Liver (tissue), 3 donors: ENCODE results near the gene MLEC.

Experiments used
- EGR1 ChIP-seq, 2 donors: IDR thresholded peaks; 2 replicates each; pipeline ENCODE4 v1.6.1; 2016 to 2018; ENCODE audit warnings: antibody characterized with exemption in 2 of 2, low read depth in 2 of 2
- FOXA1 ChIP-seq: IDR thresholded peaks from 2 replicates; pipeline ENCODE4 v1.6.1; 2016; ENCODE audit warnings: antibody characterized with exemption
- GABPA ChIP-seq, 2 donors: IDR thresholded peaks in 1 of 2; conservative IDR thresholded peaks in 1 of 2; 2 replicates each; pipeline ENCODE4 v1.6.1; 2016; ENCODE audit warnings: antibody characterized with exemption in 2 of 2, mild to moderate bottlenecking in 1 of 2, moderate library complexity in 1 of 2
- JUND ChIP-seq, 2 donors: IDR thresholded peaks; 2 replicates each; pipeline ENCODE4 v1.6.1; 2016; ENCODE audit warnings: antibody characterized with exemption in 2 of 2
- NR2F2 ChIP-seq: IDR thresholded peaks from 2 replicates; pipeline ENCODE4 v1.6.1; 2016; ENCODE audit warnings: antibody characterized with exemption
- RAD21 ChIP-seq, 2 donors: IDR thresholded peaks; 2 replicates each; pipeline ENCODE4 v1.6.1; 2016; ENCODE audit warnings: antibody characterized with exemption in 2 of 2, mild to moderate bottlenecking in 2 of 2
- RXRA ChIP-seq, 2 donors: IDR thresholded peaks; 2 replicates each; pipeline ENCODE4 v1.6.1; 2017 to 2018; ENCODE audit warnings: antibody characterized with exemption in 2 of 2, mild to moderate bottlenecking in 1 of 2
- TAF1 ChIP-seq: conservative IDR thresholded peaks from 2 replicates; pipeline ENCODE4 v1.6.1; 2016; ENCODE audit warnings: antibody characterized with exemption, mild to moderate bottlenecking
- YY1 ChIP-seq: IDR thresholded peaks from 2 replicates; pipeline ENCODE4 v1.6.1; 2016; ENCODE audit warnings: antibody characterized with exemption, mild to moderate bottlenecking
- TF ChIP-seq, protein P1 (sequence below): IDR thresholded peaks from 2 replicates; pipeline ENCODE4 v1.6.1; 2016; ENCODE audit warnings: antibody characterized with exemption, mild to moderate bottlenecking
- TF ChIP-seq, protein P2 (sequence below): fragments of 150-350 bp; IDR thresholded peaks from 2 replicates; pipeline ENCODE4 v1.5.1; 2017; ENCODE audit warnings: improper control_type of control experiment, low read depth, low read length; ENCODE audit not compliant: missing input control
- TF ChIP-seq, protein P3 (sequence below): IDR thresholded peaks from 2 replicates; pipeline ENCODE4 v1.6.1; 2016; ENCODE audit warnings: antibody characterized with exemption
- TF ChIP-seq, protein P4 (sequence below): IDR thresholded peaks from 2 replicates; pipeline ENCODE4 v1.6.1; 2016; ENCODE audit warnings: antibody characterized with exemption
- donor health status: healthy.
- donor health status: healthy.

DNA sequence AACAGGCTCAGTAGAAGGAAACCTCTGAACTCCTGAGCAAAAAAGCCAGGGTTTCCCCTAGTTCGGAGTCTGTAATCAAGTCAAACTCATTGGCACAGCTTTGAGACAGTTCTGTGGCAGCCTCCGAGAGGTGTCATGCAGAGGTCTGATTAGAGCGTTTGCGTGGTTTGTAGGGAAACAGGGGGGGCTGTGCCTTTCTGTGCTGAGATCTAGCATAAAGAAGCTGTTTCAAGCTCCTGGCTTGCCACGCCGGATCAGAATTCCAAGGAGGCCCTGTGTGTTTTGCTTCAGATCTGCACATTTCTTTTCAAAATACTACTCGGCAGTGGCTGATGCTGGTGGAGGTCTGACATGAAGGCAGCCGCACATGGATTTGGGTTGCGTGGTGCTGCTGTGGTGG is 44.8 kb upstream of the MLEC start:
- TF ChIP-seq, protein P1, sequence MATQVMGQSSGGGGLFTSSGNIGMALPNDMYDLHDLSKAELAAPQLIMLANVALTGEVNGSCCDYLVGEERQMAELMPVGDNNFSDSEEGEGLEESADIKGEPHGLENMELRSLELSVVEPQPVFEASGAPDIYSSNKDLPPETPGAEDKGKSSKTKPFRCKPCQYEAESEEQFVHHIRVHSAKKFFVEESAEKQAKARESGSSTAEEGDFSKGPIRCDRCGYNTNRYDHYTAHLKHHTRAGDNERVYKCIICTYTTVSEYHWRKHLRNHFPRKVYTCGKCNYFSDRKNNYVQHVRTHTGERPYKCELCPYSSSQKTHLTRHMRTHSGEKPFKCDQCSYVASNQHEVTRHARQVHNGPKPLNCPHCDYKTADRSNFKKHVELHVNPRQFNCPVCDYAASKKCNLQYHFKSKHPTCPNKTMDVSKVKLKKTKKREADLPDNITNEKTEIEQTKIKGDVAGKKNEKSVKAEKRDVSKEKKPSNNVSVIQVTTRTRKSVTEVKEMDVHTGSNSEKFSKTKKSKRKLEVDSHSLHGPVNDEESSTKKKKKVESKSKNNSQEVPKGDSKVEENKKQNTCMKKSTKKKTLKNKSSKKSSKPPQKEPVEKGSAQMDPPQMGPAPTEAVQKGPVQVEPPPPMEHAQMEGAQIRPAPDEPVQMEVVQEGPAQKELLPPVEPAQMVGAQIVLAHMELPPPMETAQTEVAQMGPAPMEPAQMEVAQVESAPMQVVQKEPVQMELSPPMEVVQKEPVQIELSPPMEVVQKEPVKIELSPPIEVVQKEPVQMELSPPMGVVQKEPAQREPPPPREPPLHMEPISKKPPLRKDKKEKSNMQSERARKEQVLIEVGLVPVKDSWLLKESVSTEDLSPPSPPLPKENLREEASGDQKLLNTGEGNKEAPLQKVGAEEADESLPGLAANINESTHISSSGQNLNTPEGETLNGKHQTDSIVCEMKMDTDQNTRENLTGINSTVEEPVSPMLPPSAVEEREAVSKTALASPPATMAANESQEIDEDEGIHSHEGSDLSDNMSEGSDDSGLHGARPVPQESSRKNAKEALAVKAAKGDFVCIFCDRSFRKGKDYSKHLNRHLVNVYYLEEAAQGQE: no peak
- TF ChIP-seq, protein P2, sequence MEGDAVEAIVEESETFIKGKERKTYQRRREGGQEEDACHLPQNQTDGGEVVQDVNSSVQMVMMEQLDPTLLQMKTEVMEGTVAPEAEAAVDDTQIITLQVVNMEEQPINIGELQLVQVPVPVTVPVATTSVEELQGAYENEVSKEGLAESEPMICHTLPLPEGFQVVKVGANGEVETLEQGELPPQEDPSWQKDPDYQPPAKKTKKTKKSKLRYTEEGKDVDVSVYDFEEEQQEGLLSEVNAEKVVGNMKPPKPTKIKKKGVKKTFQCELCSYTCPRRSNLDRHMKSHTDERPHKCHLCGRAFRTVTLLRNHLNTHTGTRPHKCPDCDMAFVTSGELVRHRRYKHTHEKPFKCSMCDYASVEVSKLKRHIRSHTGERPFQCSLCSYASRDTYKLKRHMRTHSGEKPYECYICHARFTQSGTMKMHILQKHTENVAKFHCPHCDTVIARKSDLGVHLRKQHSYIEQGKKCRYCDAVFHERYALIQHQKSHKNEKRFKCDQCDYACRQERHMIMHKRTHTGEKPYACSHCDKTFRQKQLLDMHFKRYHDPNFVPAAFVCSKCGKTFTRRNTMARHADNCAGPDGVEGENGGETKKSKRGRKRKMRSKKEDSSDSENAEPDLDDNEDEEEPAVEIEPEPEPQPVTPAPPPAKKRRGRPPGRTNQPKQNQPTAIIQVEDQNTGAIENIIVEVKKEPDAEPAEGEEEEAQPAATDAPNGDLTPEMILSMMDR: no peak
- no peak for TF ChIP-seq RAD21 (IDR thresholded peaks at IDR 0.05)
- TF ChIP-seq GABPA (IDR thresholded peaks at IDR 0.05 in 1 of 2, conservative IDR thresholded peaks at IDR 0.05 in 1 of 2): no peak
- no peak for TF ChIP-seq JUND (IDR thresholded peaks at IDR 0.05)
- no peak for TF ChIP-seq EGR1 (IDR thresholded peaks at IDR 0.05; ENCODE audit: low read depth in 2 of 2)
- TF ChIP-seq NR2F2: no peak
- no peak for TF ChIP-seq RXRA (IDR thresholded peaks at IDR 0.05)
- no peak for TF ChIP-seq YY1
- no peak for TF ChIP-seq TAF1
- no peak for TF ChIP-seq FOXA1
- TF ChIP-seq, protein P3, sequence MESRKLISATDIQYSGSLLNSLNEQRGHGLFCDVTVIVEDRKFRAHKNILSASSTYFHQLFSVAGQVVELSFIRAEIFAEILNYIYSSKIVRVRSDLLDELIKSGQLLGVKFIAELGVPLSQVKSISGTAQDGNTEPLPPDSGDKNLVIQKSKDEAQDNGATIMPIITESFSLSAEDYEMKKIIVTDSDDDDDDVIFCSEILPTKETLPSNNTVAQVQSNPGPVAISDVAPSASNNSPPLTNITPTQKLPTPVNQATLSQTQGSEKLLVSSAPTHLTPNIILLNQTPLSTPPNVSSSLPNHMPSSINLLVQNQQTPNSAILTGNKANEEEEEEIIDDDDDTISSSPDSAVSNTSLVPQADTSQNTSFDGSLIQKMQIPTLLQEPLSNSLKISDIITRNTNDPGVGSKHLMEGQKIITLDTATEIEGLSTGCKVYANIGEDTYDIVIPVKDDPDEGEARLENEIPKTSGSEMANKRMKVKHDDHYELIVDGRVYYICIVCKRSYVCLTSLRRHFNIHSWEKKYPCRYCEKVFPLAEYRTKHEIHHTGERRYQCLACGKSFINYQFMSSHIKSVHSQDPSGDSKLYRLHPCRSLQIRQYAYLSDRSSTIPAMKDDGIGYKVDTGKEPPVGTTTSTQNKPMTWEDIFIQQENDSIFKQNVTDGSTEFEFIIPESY: no peak
- TF ChIP-seq, protein P4, sequence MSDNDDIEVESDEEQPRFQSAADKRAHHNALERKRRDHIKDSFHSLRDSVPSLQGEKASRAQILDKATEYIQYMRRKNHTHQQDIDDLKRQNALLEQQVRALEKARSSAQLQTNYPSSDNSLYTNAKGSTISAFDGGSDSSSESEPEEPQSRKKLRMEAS: no peak
